SH-SY5Y (cell line): ENCODE data around the gene MOB1B.

ENCODE experiments used
- GATA2 ChIP-seq: IDR thresholded peaks from 2 replicates; pipeline ENCODE4 v1.6.1; 2011; ENCODE audit warnings: mild to moderate bottlenecking, low read depth, low read length
- GATA3 ChIP-seq: IDR thresholded peaks from 2 replicates; pipeline ENCODE4 v1.6.1; 2011; ENCODE audit warnings: low read depth, mild to moderate bottlenecking, low read length, moderate library complexity

DNA sequence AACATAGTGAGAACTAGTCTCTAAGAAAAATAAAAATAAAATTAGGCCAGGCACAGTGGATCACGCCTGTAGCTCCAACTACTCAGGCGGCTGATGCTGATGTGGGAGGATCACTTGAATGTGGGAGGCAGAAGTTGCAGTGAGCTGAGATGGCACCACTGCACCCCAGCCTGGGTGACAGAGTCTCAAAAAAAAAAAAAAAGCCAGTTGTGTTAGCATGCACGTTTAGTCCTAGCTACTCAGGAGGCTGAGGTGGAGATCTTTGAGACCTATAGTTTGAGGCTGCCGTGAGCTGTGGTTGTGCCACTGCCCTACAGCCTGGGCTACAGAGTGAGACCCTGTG lies 93.8 kb downstream of the MOB1B start:
- TF ChIP-seq GATA2 (no peak), GATA3 (no peak)
